Panc1 (cell line): ENCODE data around the gene TEAD2. TPM values are rescaled to one million over a fixed set of nuclear protein-coding genes. Genes with fewer than 3 reads are reported as not detected.

Experiments used
- ATAC-seq: fragments of 200-7000 bp; cut with Tn5 transposase; 2 replicates; pipeline ENCODE4 v1.9.1; 2020; ENCODE audit warnings: mild to moderate bottlenecking, moderate library complexity
- BruUV-seq: library from RNA; stranded (reverse); fragments of 400-500 nt; replicated peaks from 2 replicates; lab custom pipeline; 2021; lab: Mats Ljungman, UMichigan
- CTCF ChIA-PET: fragments of 300-600 bp; sonication (Branson Sonifier 250); formaldehyde crosslinking; loops from one replicate; lab custom pipeline; 2022; ENCODE audit warnings: antibody characterized with exemption; lab: Charles Lee
- POLR2A ChIA-PET: fragments of 300-600 bp; sonication (Branson Sonifier 250); formaldehyde crosslinking; loops from one replicate; lab custom pipeline; 2022; ENCODE audit warnings: antibody characterized with exemption; lab: Charles Lee
- DNase-seq: peaks from one replicate; pipeline ENCODE4 v3.0.0-alpha.2; 2010; ENCODE audit warnings: low read depth, low spot score
- H3K27ac ChIP-seq: 2 replicates; pipeline ENCODE4 v1.5.1; 2011; ENCODE audit warnings: mild to moderate bottlenecking, low read length, inconsistent platforms
- H3K27me3 ChIP-seq: fragments of 200-500 bp; sonication (Bioruptor generic); 2 replicates; pipeline ENCODE4 v1.6.0; 2014; ENCODE audit warnings: low read length, inconsistent platforms; ENCODE audit not compliant: control insufficient read depth, insufficient read depth
- H3K36me3 ChIP-seq: fragments of 200-500 bp; sonication (Bioruptor generic); 2 replicates; pipeline ENCODE4 v1.5.1; 2014; ENCODE audit warnings: inconsistent platforms, mild to moderate bottlenecking, low read length, moderate library complexity; ENCODE audit not compliant: control insufficient read depth, insufficient read depth
- H3K4me1 ChIP-seq: 2 replicates; pipeline ENCODE4 v1.5.1; 2011; ENCODE audit warnings: inconsistent platforms, mild to moderate bottlenecking, low read length, moderate library complexity; ENCODE audit not compliant: control insufficient read depth, insufficient read depth
- H3K4me3 ChIP-seq, 2 experiments: 2 replicates each; pipeline ENCODE4 v1.5.1; 2011 to 2012; ENCODE audit warnings: low read depth in 2 of 2, low read length in 2 of 2, mild to moderate bottlenecking in 2 of 2, inconsistent platforms in 1 of 2, moderate library complexity in 1 of 2
- H3K9me3 ChIP-seq: fragments of 200-500 bp; sonication (Bioruptor generic); 2 replicates; pipeline ENCODE4 v1.5.1; 2014; ENCODE audit warnings: low read depth, mild to moderate bottlenecking, inconsistent platforms, low read length, moderate library complexity; ENCODE audit not compliant: control insufficient read depth, insufficient read depth
- CTCF ChIP-seq: fragments of 450-650 bp; IDR thresholded peaks from 2 replicates; pipeline ENCODE4 v1.5.1; 2017; ENCODE audit warnings: mild to moderate bottlenecking
- POLR2AphosphoS5 ChIP-seq: IDR thresholded peaks from 2 replicates; pipeline ENCODE4 v1.6.1; 2012; ENCODE audit warnings: mild to moderate bottlenecking, low read depth, low read length, moderate library complexity
- SIN3A ChIP-seq: IDR thresholded peaks from 2 replicates; pipeline ENCODE4 v1.6.1; 2012; ENCODE audit warnings: low read depth, mild to moderate bottlenecking, low read length, moderate library complexity, borderline replicate concordance; ENCODE audit not compliant: insufficient read depth
- TCF7L2 ChIP-seq: IDR thresholded peaks from 2 replicates; pipeline ENCODE4 v1.6.1; 2011; ENCODE audit warnings: mild to moderate bottlenecking, low read depth, low read length, inconsistent platforms
- in situ Hi-C: cut with HindIII; loops from 2 replicates; pipeline ENCODE4 v1.10.0; 2016; ENCODE audit warnings: low sequenced_read_pairs, low pct_unique_long_range_greater_than_20kb
- intact Hi-C: fragments of 100-400 bp; cut with micrococcal nuclease; formaldehyde crosslinking; loops from one replicate; pipeline ENCODE4 v1.10.0; 2022; ENCODE audit not compliant: unreplicated experiment
- total RNA-seq: library from RNA; stranded (reverse); gene quantifications from one replicate; pipeline ENCODE4 v1.2.1, GENCODE V29; 2021; ENCODE audit not compliant: unreplicated experiment
- TF ChIP-seq, protein P1 (sequence below), 2 experiments: IDR thresholded peaks; 2 replicates each; pipeline ENCODE4 v1.6.1; 2011 to 2012; ENCODE audit warnings: low read depth in 2 of 2, control low read depth in 1 of 2, low read length in 1 of 2, mild to moderate bottlenecking in 1 of 2, moderate library complexity in 1 of 2; ENCODE audit not compliant: insufficient read depth in 1 of 2

The TEAD2 gene
- total RNA-seq, 1 experiment from 2014 or later: 31.9 TPM

DNA sequence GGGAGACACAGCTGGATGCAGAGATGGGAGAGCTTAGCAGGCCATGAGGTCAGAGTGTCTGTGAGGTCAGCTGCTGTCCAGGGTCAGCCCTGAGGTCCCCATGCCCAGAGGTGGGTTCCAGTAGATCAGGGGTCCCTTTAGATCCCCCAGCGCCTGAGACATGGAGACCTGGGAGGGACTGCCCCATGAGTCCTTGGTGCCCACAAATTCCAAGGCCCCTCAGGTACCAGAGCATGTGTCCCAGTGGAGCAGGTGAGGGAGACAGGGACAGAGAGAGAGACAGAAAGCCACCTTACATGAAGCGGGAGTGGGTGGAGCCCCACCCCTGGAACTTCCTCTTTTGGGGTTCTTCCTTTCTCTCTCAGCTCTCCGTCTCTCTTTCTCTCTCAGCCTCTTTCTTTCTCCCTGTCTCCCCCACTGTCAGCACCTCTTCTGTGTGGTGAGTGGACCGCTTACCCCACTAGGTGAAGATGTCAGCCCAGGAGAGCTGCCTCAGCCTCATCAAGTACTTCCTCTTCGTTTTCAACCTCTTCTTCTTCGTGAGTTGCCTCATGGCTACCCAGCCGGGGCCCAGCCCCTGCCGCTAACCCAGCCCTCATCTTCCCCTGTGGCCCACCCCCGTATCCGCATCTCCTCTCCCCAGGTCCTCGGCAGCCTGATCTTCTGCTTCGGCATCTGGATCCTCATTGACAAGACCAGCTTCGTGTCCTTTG, 27.0 kb downstream of the TEAD2 start, which contains the start of gene CD37:
TSS of gene CD37 (plus strand) at position 336 of the 713 bp plus-strand sequence. CDS start at position 471, 135 bp downstream.
- intact Hi-C loops (no loop called here), in situ Hi-C loops (no loop called here)
- no TSS peak for BruUV-seq
- no peak within 1 kb of the TSS for H3K4me3 ChIP-seq
- ChIA-PET POLR2A (no interaction called here), CTCF (no interaction called here)
- H3K36me3 ChIP-seq: no peaks in the 10 kb centered on the region
- H3K4me1 ChIP-seq: no peaks in the 10 kb centered on the region; the same call in 1 of the 2 replicates
- TF ChIP-seq POLR2AphosphoS5 (no peak), TCF7L2 (no peak), SIN3A (no peak), CTCF (no peak)
- TF ChIP-seq, protein P1, sequence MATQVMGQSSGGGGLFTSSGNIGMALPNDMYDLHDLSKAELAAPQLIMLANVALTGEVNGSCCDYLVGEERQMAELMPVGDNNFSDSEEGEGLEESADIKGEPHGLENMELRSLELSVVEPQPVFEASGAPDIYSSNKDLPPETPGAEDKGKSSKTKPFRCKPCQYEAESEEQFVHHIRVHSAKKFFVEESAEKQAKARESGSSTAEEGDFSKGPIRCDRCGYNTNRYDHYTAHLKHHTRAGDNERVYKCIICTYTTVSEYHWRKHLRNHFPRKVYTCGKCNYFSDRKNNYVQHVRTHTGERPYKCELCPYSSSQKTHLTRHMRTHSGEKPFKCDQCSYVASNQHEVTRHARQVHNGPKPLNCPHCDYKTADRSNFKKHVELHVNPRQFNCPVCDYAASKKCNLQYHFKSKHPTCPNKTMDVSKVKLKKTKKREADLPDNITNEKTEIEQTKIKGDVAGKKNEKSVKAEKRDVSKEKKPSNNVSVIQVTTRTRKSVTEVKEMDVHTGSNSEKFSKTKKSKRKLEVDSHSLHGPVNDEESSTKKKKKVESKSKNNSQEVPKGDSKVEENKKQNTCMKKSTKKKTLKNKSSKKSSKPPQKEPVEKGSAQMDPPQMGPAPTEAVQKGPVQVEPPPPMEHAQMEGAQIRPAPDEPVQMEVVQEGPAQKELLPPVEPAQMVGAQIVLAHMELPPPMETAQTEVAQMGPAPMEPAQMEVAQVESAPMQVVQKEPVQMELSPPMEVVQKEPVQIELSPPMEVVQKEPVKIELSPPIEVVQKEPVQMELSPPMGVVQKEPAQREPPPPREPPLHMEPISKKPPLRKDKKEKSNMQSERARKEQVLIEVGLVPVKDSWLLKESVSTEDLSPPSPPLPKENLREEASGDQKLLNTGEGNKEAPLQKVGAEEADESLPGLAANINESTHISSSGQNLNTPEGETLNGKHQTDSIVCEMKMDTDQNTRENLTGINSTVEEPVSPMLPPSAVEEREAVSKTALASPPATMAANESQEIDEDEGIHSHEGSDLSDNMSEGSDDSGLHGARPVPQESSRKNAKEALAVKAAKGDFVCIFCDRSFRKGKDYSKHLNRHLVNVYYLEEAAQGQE (IDR thresholded peaks at IDR 0.05; ENCODE audit: insufficient read depth in 1 of 2, low read depth in 2 of 2, low read length in 1 of 2): no peak
- no peaks in the 10 kb centered on the region for H3K27me3 ChIP-seq
- H3K27ac ChIP-seq: no peak within 1 kb of the TSS
- no peaks in the 10 kb centered on the region for H3K9me3 ChIP-seq
- DNase-seq: no peak
- ATAC-seq: no peak

DNA sequence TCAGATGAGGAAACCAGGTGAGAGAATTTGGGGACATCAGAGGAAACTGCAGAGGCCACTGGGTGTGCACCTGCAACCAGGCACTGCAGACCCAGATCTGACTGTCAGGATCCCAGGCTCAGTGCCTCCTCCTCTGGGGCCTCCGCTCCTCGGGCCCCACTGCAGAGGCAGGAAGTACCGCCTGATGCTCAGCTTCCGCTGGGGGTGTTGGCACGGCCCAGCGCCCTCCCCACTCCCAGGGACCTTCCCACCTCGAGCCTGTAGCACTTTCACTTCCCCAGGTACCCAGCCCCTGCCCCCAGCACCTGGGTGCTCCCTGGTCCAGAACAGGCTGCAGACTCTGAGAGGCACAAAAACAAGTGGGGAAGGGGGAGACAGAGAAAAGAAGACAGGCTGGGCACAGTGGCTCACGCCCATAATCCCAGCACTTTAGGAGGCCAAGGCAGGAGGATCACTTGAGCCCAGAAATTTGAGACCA, 28.4 kb downstream of the TEAD2 start:
- H3K27ac ChIP-seq: no peak overlapping the region
- H3K4me1 ChIP-seq: no peaks in the 10 kb centered on the region
- no peaks in the 10 kb centered on the region for H3K9me3 ChIP-seq
- ChIA-PET POLR2A (no interaction called here), CTCF (no interaction called here)
- H3K27me3 ChIP-seq: no peaks in the 10 kb centered on the region
- no TSS peak for BruUV-seq
- intact Hi-C loops (no loop called here), in situ Hi-C loops (no loop called here)
- DNase-seq (no peak), ATAC-seq (no peak)
- TF ChIP-seq, protein P1 (IDR thresholded peaks at IDR 0.05; ENCODE audit: insufficient read depth in 1 of 2, low read depth in 2 of 2, low read length in 1 of 2): no peak
- TF ChIP-seq TCF7L2: no peak
- TF ChIP-seq SIN3A: no peak
- TF ChIP-seq CTCF: no peak
- TF ChIP-seq POLR2AphosphoS5: no peak
- no peaks in the 10 kb centered on the region for H3K36me3 ChIP-seq
- H3K4me3 ChIP-seq: no peak overlapping the region
